Measurements from ENCODE around the gene FAR2. TPM values are rescaled to one million over a fixed set of nuclear protein-coding genes. Genes with fewer than 3 reads are reported as not detected.

The FAR2 gene
- total and polyA plus RNA-seq, 2 of the 13 experiments (the other 11 are each of a cell fraction or from before 2014, with no cell fraction given) = not detected

DNA sequence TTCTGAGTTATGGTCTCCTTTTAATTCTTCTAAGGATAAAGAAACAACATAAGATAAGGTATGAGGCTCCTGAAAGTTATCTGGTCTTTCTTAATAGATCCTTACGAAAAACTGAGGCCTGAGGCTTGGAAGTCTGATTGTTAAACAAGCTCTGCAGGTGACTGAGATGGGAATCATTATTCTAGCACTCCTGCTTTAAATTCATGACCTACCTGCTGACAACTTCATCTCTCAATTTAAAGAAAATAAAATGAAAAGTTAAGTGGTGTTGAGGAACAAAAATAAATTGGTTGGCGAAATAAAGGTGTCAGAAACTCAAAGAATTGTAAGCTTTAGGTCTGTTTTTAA, 80.1 kb downstream of the FAR2 start:
- no peak overlapping the region for H3K4me3 ChIP-seq (replicated peaks in 1 of 3; ENCODE audit: insufficient read depth in 1 of 3, low read depth in 2 of 3, low read length in 3 of 3)
- no peak overlapping the region for H3K9ac ChIP-seq (ENCODE audit: insufficient read depth, low read depth, low read length)
- no peaks in the 10 kb centered on the region for H3K9me3 ChIP-seq (ENCODE audit: low read length)
- ATAC-seq (no peak), FAIRE-seq (no peak), DNase-seq (ENCODE audit: low spot score) (no peak)
- no peaks in the 10 kb centered on the region for H3K36me3 ChIP-seq (replicated peaks in 1 of 2; ENCODE audit: control insufficient read depth in 1 of 2, insufficient read depth in 2 of 2, low read length in 2 of 2)
- no peaks in the 10 kb centered on the region for H4K20me1 ChIP-seq (ENCODE audit: insufficient read depth, low read length)
- POLR2A ChIA-PET = no interaction called here
- CTCF ChIA-PET (ENCODE audit: low intra/inter-chr PET ratio, low total read pairs) = no interaction called here
- no TSS peak for BruUV-seq (replicated peaks)
- in situ Hi-C loops (cut with HindIII; ENCODE audit: extremely low pct_ligation_motif_present, low pct_unique_long_range_greater_than_20kb) (no loop called here), intact Hi-C loops (cut with micrococcal nuclease; ENCODE audit: unreplicated experiment) (no loop called here)
- no peaks in the 10 kb centered on the region for H3K27me3 ChIP-seq (ENCODE audit: control insufficient read depth in 1 of 2, insufficient read depth in 2 of 2, low read length in 2 of 2)
- H2AFZ ChIP-seq (ENCODE audit: low read length) = no peak overlapping the region
- no peak overlapping the region for H3K4me2 ChIP-seq (ENCODE audit: low read depth, low read length)
- no peaks in the 10 kb centered on the region for H3K79me2 ChIP-seq (ENCODE audit: insufficient read depth, low read length)
- no peaks in the 10 kb centered on the region for H3K4me1 ChIP-seq (ENCODE audit: insufficient read depth, low read length)
- WGBS (ENCODE audit: low lambda C conversion rate) = 0% methylated on average over 2 of the region's 2 CpGs
- TF ChIP-seq, protein P1, sequence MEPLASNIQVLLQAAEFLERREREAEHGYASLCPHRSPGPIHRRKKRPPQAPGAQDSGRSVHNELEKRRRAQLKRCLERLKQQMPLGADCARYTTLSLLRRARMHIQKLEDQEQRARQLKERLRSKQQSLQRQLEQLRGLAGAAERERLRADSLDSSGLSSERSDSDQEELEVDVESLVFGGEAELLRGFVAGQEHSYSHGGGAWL (CRISPR knock-in tag; IDR thresholded peaks at IDR 0.05) = no peak
- TF ChIP-seq KLF12 (CRISPR knock-in tag; IDR thresholded peaks at IDR 0.05; ENCODE audit: borderline replicate concordance) = no peak
- no peak for TF ChIP-seq RFXAP (CRISPR knock-in tag; IDR thresholded peaks at IDR 0.05; ENCODE audit: borderline replicate concordance)
- no peak for TF ChIP-seq ZNF225 (CRISPR knock-in tag; IDR thresholded peaks at IDR 0.05)
- no peak for TF ChIP-seq ZNF18 (CRISPR knock-in tag; IDR thresholded peaks at IDR 0.05; ENCODE audit: insufficient replicate concordance)
- no peak for TF ChIP-seq KAT2B (IDR thresholded peaks at IDR 0.05; ENCODE audit: borderline replicate concordance, low read depth, low read length)
- TF ChIP-seq, protein P2, sequence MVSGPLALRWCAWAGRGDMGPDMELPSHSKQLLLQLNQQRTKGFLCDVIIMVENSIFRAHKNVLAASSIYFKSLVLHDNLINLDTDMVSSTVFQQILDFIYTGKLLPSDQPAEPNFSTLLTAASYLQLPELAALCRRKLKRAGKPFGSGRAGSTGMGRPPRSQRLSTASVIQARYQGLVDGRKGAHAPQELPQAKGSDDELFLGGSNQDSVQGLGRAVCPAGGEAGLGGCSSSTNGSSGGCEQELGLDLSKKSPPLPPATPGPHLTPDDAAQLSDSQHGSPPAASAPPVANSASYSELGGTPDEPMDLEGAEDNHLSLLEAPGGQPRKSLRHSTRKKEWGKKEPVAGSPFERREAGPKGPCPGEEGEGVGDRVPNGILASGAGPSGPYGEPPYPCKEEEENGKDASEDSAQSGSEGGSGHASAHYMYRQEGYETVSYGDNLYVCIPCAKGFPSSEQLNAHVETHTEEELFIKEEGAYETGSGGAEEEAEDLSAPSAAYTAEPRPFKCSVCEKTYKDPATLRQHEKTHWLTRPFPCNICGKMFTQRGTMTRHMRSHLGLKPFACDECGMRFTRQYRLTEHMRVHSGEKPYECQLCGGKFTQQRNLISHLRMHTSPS (CRISPR knock-in tag; IDR thresholded peaks at IDR 0.05; ENCODE audit: low read depth) = no peak
- no peak for TF ChIP-seq MAZ (IDR thresholded peaks at IDR 0.05; ENCODE audit: borderline replicate concordance, low read depth, low read length)
- no peak for TF ChIP-seq MAZ (CRISPR knock-in tag; IDR thresholded peaks at IDR 0.05; ENCODE audit: low read depth)
- no peak for TF ChIP-seq U2AF2 (IDR thresholded peaks at IDR 0.05; ENCODE audit: low read depth, low read length)
- TF ChIP-seq ZNF501 (CRISPR knock-in tag; IDR thresholded peaks at IDR 0.05) = no peak
- H3K27ac ChIP-seq (ENCODE audit: extremely low read length, insufficient read depth, low read length) = no peak overlapping the region
